NCI-H1105 treated with DMSO at 0.1 percent for 48 hours (cell line): ENCODE results near the gene KCP.

Experiments
- DNase-seq: peaks from one replicate; lab custom pipeline; 2025; lab: John Stamatoyannopoulos, UW

KCP gene

GRCh38 chr7:128939075-128939860 lies 28.8 kb upstream of the KCP start:
- no peak for DNase-seq

GRCh38 chr7:128938544-128939074 lies 28.1 kb upstream of the KCP start:
- peak; percentile 22 for DNase-seq

GRCh38 chr7:128937647-128938543 lies 27.4 kb upstream of the KCP start, which contains the start of gene IRF5:
Gene IRF5 (plus strand): TSS chr7:128937927. CDS start chr7:128942082, 4,155 bp downstream.
- peak; percentile 33 for DNase-seq

- no peak for DNase-seq
Observed at GRCh38 chr7:128937271-128937646, 26.8 kb upstream of the KCP start.

- DNase-seq, result no peak
Observed at GRCh38 chr7:128936798-128937197, 26.3 kb upstream of the KCP start.

- no peak for DNase-seq
Observed at GRCh38 chr7:128935342-128935730, 24.8 kb upstream of the KCP start.

GRCh38 chr7:128934361-128935341 lies 24.1 kb upstream of the KCP start:
- DNase-seq, result no peak

GRCh38 chr7:128933180-128933891 lies 22.8 kb upstream of the KCP start:
- no peak for DNase-seq

- DNase-seq, result no peak
Observed at GRCh38 chr7:128932862-128933179, 22.3 kb upstream of the KCP start.

- DNase-seq, result no peak
Observed at GRCh38 chr7:128931965-128932861, 21.7 kb upstream of the KCP start.

GRCh38 chr7:128931190-128931798 lies 20.8 kb upstream of the KCP start:
- no peak for DNase-seq

GRCh38 chr7:128928882-128929788 lies 18.6 kb upstream of the KCP start:
- DNase-seq, result no peak

- DNase-seq, result no peak
Observed at GRCh38 chr7:128928159-128928813, 17.8 kb upstream of the KCP start.

- no peak for DNase-seq
Observed at GRCh38 chr7:128924707-128925588, 14.4 kb upstream of the KCP start.

- DNase-seq, result no peak
Observed at GRCh38 chr7:128923411-128923800, 12.9 kb upstream of the KCP start.

GRCh38 chr7:128922496-128923410 lies 12.2 kb upstream of the KCP start:
- DNase-seq, result no peak
